HG02571 (cell line): Measurements from ENCODE around the gene RALGAPA2.

Experiments used
- ATAC-seq: cut with Tn5 transposase; IDR thresholded peaks from one replicate; pipeline ENCODE4 v1.9.1; 2021; ENCODE audit warnings: mild to moderate bottlenecking, moderate library complexity; ENCODE audit not compliant: unreplicated experiment

The RALGAPA2 gene

GRCh38 chr20:20687319-20687718 is 25.1 kb downstream of the RALGAPA2 start:
- no peak for ATAC-seq

- no peak for ATAC-seq
Measured at GRCh38 chr20:20685635-20686034, 26.8 kb downstream of the RALGAPA2 start.

GRCh38 chr20:20683481-20684321 is 28.7 kb downstream of the RALGAPA2 start:
- ATAC-seq, result no peak

GRCh38 chr20:20683020-20683419 is 29.4 kb downstream of the RALGAPA2 start:
- ATAC-seq, result no peak

GRCh38 chr20:20680991-20681508 is 31.4 kb downstream of the RALGAPA2 start:
- no peak for ATAC-seq

GRCh38 chr20:20679316-20679715 is 33.1 kb downstream of the RALGAPA2 start:
- no peak for ATAC-seq

GRCh38 chr20:20677186-20677585 is 35.3 kb downstream of the RALGAPA2 start:
- no peak for ATAC-seq

- peak; percentile 99 for ATAC-seq
Measured at GRCh38 chr20:20668639-20669038, 43.8 kb downstream of the RALGAPA2 start.

- ATAC-seq, result no peak
Measured at GRCh38 chr20:20666359-20666758, 46.1 kb downstream of the RALGAPA2 start.

GRCh38 chr20:20665606-20666332 is 46.7 kb downstream of the RALGAPA2 start:
- ATAC-seq, result no peak

- no peak for ATAC-seq
Measured at GRCh38 chr20:20664795-20665589, 47.5 kb downstream of the RALGAPA2 start.

GRCh38 chr20:20663841-20664240 is 48.6 kb downstream of the RALGAPA2 start:
- no peak for ATAC-seq

GRCh38 chr20:20658871-20659431 is 53.5 kb downstream of the RALGAPA2 start:
- ATAC-seq, result no peak

GRCh38 chr20:20658123-20658522 is 54.3 kb downstream of the RALGAPA2 start:
- ATAC-seq, result no peak

- ATAC-seq, result no peak
Measured at GRCh38 chr20:20657092-20657491, 55.4 kb downstream of the RALGAPA2 start.

- ATAC-seq, result no peak
Measured at GRCh38 chr20:20655883-20656282, 56.6 kb downstream of the RALGAPA2 start.

GRCh38 chr20:20649945-20650344 is 62.5 kb downstream of the RALGAPA2 start:
- no peak for ATAC-seq

GRCh38 chr20:20643927-20644326 is 68.5 kb downstream of the RALGAPA2 start:
- ATAC-seq, result no peak

GRCh38 chr20:20641783-20642182 is 70.7 kb downstream of the RALGAPA2 start:
- ATAC-seq, result no peak

GRCh38 chr20:20638878-20639277 is 73.6 kb downstream of the RALGAPA2 start:
- no peak for ATAC-seq
